Gastroesophageal sphincter (tissue), 4 donors: ENCODE results near the gene C10orf120. TPM values are rescaled to one million over a fixed set of nuclear protein-coding genes. Genes with fewer than 3 reads are reported as not detected.

ENCODE experiments used
- ATAC-seq: fragments of 150-250 bp; one replicate; pipeline ENCODE4 v1.9.1; 2016; ENCODE audit warnings: mild to moderate bottlenecking, moderate library complexity
- H3K27ac ChIP-seq, 4 donors: fragments of 200-600 bp; sonication (generic) in 3 of 4; 1 replicate in 3 of 4; 2 replicates in 1 of 4; pipeline ENCODE4 v1.5.1; 2016 to 2019
- H3K27me3 ChIP-seq: fragments of 200-600 bp; sonication (generic); one replicate; pipeline ENCODE4 v1.5.1; 2019
- H3K36me3 ChIP-seq, 2 donors: fragments of 200-600 bp; sonication (generic); one replicate each; pipeline ENCODE4 v1.5.1; 2019; ENCODE audit warnings: control low read depth in 1 of 2
- H3K4me1 ChIP-seq, 3 donors: fragments of 200-600 bp; sonication (generic); 1 replicate in 2 of 3; 2 replicates in 1 of 3; pipeline ENCODE4 v1.5.1; 2016 to 2019; ENCODE audit warnings: control low read depth in 2 of 3
- H3K4me3 ChIP-seq, 2 donors: fragments of 200-600 bp; sonication (generic); one replicate each; pipeline ENCODE4 v1.5.1; 2019; ENCODE audit warnings: mild to moderate bottlenecking in 1 of 2, moderate library complexity in 1 of 2
- H3K9me3 ChIP-seq, 3 donors: fragments of 200-600 bp; sonication (generic); one replicate each; pipeline ENCODE4 v1.5.1; 2017 to 2019; ENCODE audit warnings: control low read depth in 2 of 3
- CTCF ChIP-seq, 4 experiments: fragments of 200-600 bp in 2 of 4; fragments of 450-650 bp in 2 of 4; sonication (generic) in 1 of 4; IDR thresholded peaks; one replicate each; pipeline ENCODE4 v1.5.1; 2017 to 2019; ENCODE audit warnings: antibody characterized with exemption in 4 of 4, mild to moderate bottlenecking in 2 of 4, moderate library complexity in 2 of 4
- EP300 ChIP-seq: sonication (generic); formaldehyde crosslinking; IDR thresholded peaks from one replicate; pipeline ENCODE4 v1.6.1; 2017; ENCODE audit warnings: antibody characterized with exemption, mild to moderate bottlenecking
- POLR2A ChIP-seq, 2 donors: fragments of 450-650 bp; IDR thresholded peaks; one replicate each; pipeline ENCODE4 v1.6.1; 2017; ENCODE audit warnings: antibody characterized with exemption in 2 of 2, mild to moderate bottlenecking in 2 of 2, moderate library complexity in 1 of 2
- POLR2AphosphoS5 ChIP-seq: sonication (generic); formaldehyde crosslinking; IDR thresholded peaks from one replicate; pipeline ENCODE4 v1.6.1; 2017; ENCODE audit warnings: antibody characterized with exemption
- WGBS, 2 donors: methylation state at CpG; one replicate each; pipeline ENCODE4 v1.1.5; 2018; ENCODE audit warnings: low coverage in 1 of 2; 5-methylcytosine and 5-hydroxymethylcytosine counted together
- total RNA-seq, 4 donors: library from RNA; depleted of rRNA; stranded (reverse); fragments of >200 nt; gene quantifications; one replicate each; pipeline ENCODE4 v1.1.0, GENCODE V29; 2016

Gene C10orf120
- total RNA-seq, 4 donors from 2014 or later, result not detected

GRCh38 chr10:122656741-122657140 lies 42.9 kb downstream of the C10orf120 start:
- 87% methylated on average over 5 of the region's 5 CpGs; no CpG with 5 or more reads in 1 of the 2 donors for WGBS, 2 donors
- ATAC-seq, result no peak
- Histone ChIP-seq H3K27me3 (peaks cover 9% of the 10 kb centered on the region), H3K27ac (no peak overlapping the region), H3K36me3 (no peaks in the 10 kb centered on the region), H3K4me1 (no peaks in the 10 kb centered on the region), H3K4me3 (no peak overlapping the region), H3K9me3 (peaks cover 0 to 7% (median 0%) of the 10 kb centered on the region in 3 donors)
- TF ChIP-seq POLR2AphosphoS5 (no peak), EP300 (no peak), POLR2A (IDR thresholded peaks at IDR 0.05) (no peak), CTCF (IDR thresholded peaks at IDR 0.05) (no peak)

DNA sequence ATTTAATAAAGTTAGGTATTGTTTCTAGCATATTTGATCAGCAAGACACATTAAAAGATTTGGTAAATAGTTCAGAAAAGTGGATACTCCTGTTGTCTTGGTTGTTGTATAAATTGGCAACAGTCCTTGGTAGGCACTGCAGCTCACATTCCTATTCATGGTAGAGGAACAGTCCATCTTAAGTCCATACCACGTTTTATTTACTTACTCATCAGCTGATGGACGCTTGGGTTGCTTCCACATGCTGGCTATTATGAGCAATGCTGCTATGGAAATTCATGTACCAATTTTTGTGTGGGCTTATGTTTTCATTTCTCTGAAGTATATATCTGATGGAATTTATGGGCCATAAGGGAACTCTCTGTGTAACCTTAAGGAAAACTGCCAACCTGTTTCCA lies 43.3 kb downstream of the C10orf120 start:
- no peaks in the 10 kb centered on the region for H3K36me3 ChIP-seq
- H3K4me3 ChIP-seq, result no peak overlapping the region
- peaks cover 0 to 11% (median 0%) of the 10 kb centered on the region in 3 donors for H3K9me3 ChIP-seq
- no peak for ATAC-seq
- peaks cover 11% of the 10 kb centered on the region for H3K27me3 ChIP-seq
- H3K4me1 ChIP-seq, result no peaks in the 10 kb centered on the region
- TF ChIP-seq EP300, result no peak
- TF ChIP-seq POLR2AphosphoS5, result no peak
- TF ChIP-seq POLR2A (IDR thresholded peaks at IDR 0.05), result no peak
- TF ChIP-seq CTCF (IDR thresholded peaks at IDR 0.05), result no peak
- 41 to 46% methylated on average over 2 of the region's 2 CpGs for WGBS, 2 donors
- H3K27ac ChIP-seq, result no peak overlapping the region

GRCh38 chr10:122655524-122656307 lies 43.9 kb downstream of the C10orf120 start:
- Histone ChIP-seq H3K27ac (no peak overlapping the region), H3K4me3 (no peak overlapping the region), H3K9me3 (peaks cover 0 to 11% (median 0%) of the 10 kb centered on the region in 3 donors), H3K27me3 (peaks cover 12% of the 10 kb centered on the region), H3K36me3 (no peaks in the 10 kb centered on the region), H3K4me1 (no peaks in the 10 kb centered on the region)
- TF ChIP-seq CTCF (IDR thresholded peaks at IDR 0.05), result no peak
- no peak for TF ChIP-seq EP300
- no peak for TF ChIP-seq POLR2A (IDR thresholded peaks at IDR 0.05)
- TF ChIP-seq POLR2AphosphoS5, result no peak
- ATAC-seq, result no peak
- WGBS, 2 donors, result 40 to 57% methylated on average over 1 to 4 of the region's 9 CpGs

GRCh38 chr10:122650331-122650730 lies 49.3 kb downstream of the C10orf120 start:
- H3K27me3 ChIP-seq, result peaks cover 32% of the 10 kb centered on the region
- H3K4me3 ChIP-seq, result no peak overlapping the region
- WGBS, 2 donors, result 80% methylated on average over 1 of the region's 2 CpGs; no CpG with 5 or more reads in 1 of the 2 donors
- no peaks in the 10 kb centered on the region for H3K4me1 ChIP-seq
- no peak overlapping the region for H3K27ac ChIP-seq
- H3K9me3 ChIP-seq, result peaks cover 0 to 11% (median 0%) of the 10 kb centered on the region in 3 donors
- no peaks in the 10 kb centered on the region for H3K36me3 ChIP-seq
- no peak for TF ChIP-seq CTCF (IDR thresholded peaks at IDR 0.05)
- no peak for TF ChIP-seq POLR2A (IDR thresholded peaks at IDR 0.05)
- no peak for TF ChIP-seq EP300
- no peak for TF ChIP-seq POLR2AphosphoS5
- ATAC-seq, result no peak

- Histone ChIP-seq H3K4me1 (no peaks in the 10 kb centered on the region), H3K4me3 (no peak overlapping the region), H3K9me3 (peaks cover 0 to 11% (median 0%) of the 10 kb centered on the region in 3 donors), H3K27me3 (peaks cover 32% of the 10 kb centered on the region), H3K36me3 (no peaks in the 10 kb centered on the region), H3K27ac (no peak overlapping the region)
- ATAC-seq, result no peak
- no peak for TF ChIP-seq POLR2A (IDR thresholded peaks at IDR 0.05)
- TF ChIP-seq POLR2AphosphoS5, result no peak
- no peak for TF ChIP-seq CTCF (IDR thresholded peaks at IDR 0.05)
- no peak for TF ChIP-seq EP300
- WGBS, 2 donors, result 69 to 80% methylated on average over 1 to 4 of the region's 5 CpGs
Observed at GRCh38 chr10:122649903-122650302, 49.7 kb downstream of the C10orf120 start.
